Cortex of kidney (tissue), 1 donor: ENCODE data around the gene TMEM150B.

ENCODE experiments used
- DNase-seq: peaks from one replicate; lab custom pipeline; 2025; lab: John Stamatoyannopoulos, UW

Gene TMEM150B

GRCh38 chr19:55276720-55277430 lies 48.3 kb downstream of the TMEM150B start:
- DNase-seq: no peak

GRCh38 chr19:55275851-55276719 lies 49.1 kb downstream of the TMEM150B start:
- no peak for DNase-seq

GRCh38 chr19:55273978-55274707 lies 51.0 kb downstream of the TMEM150B start:
- DNase-seq: no peak

GRCh38 chr19:55272142-55272541 lies 53.0 kb downstream of the TMEM150B start:
- DNase-seq: no peak

- DNase-seq: no peak
Measured at GRCh38 chr19:55270172-55270942, 54.8 kb downstream of the TMEM150B start.

- DNase-seq: no peak
Measured at GRCh38 chr19:55269299-55269698, 55.8 kb downstream of the TMEM150B start.

- DNase-seq: no peak
Measured at GRCh38 chr19:55266840-55267239, 58.3 kb downstream of the TMEM150B start.

GRCh38 chr19:55266404-55266803 lies 58.7 kb downstream of the TMEM150B start:
- DNase-seq: no peak

- DNase-seq: no peak
Measured at GRCh38 chr19:55265723-55266386, 59.3 kb downstream of the TMEM150B start.

GRCh38 chr19:55265173-55265572 lies 60.0 kb downstream of the TMEM150B start:
- DNase-seq: no peak

- no peak for DNase-seq
Measured at GRCh38 chr19:55264531-55264930, 60.6 kb downstream of the TMEM150B start.
